LoVo (cell line): Measurements from ENCODE around the gene FANCL.

Experiments used
- DNase-seq: peaks from one replicate; pipeline ENCODE4 v3.0.0-alpha.2; 2016; ENCODE audit warnings: low spot score

Gene FANCL

GRCh38 chr2:58140508-58141072 lies 100.5 kb downstream of the FANCL start:
- no peak for DNase-seq

- DNase-seq, result no peak
Observed at GRCh38 chr2:58138396-58139030, 102.6 kb downstream of the FANCL start.

GRCh38 chr2:58137856-58138255 lies 103.3 kb downstream of the FANCL start:
- DNase-seq, result no peak

GRCh38 chr2:58137221-58137620 lies 103.9 kb downstream of the FANCL start:
- DNase-seq, result no peak

GRCh38 chr2:58135861-58136260 lies 105.3 kb downstream of the FANCL start:
- DNase-seq, result no peak

GRCh38 chr2:58133395-58133794 lies 107.7 kb downstream of the FANCL start:
- no peak for DNase-seq

GRCh38 chr2:58131191-58132011 lies 109.7 kb downstream of the FANCL start:
- no peak for DNase-seq

GRCh38 chr2:58130238-58130637 lies 110.9 kb downstream of the FANCL start:
- no peak for DNase-seq

- no peak for DNase-seq
Observed at GRCh38 chr2:58127111-58127510, 114.0 kb downstream of the FANCL start.

GRCh38 chr2:58122540-58122939 lies 118.6 kb downstream of the FANCL start:
- DNase-seq, result no peak

GRCh38 chr2:58122040-58122439 lies 119.1 kb downstream of the FANCL start:
- DNase-seq, result no peak

GRCh38 chr2:58120626-58121229 lies 120.4 kb downstream of the FANCL start:
- no peak for DNase-seq

GRCh38 chr2:58113563-58113962 lies 127.6 kb downstream of the FANCL start:
- peak; percentile 56 for DNase-seq

- DNase-seq, result no peak
Observed at GRCh38 chr2:58110765-58111164, 130.4 kb downstream of the FANCL start.

- no peak for DNase-seq
Observed at GRCh38 chr2:58109481-58109880, 131.6 kb downstream of the FANCL start.
